NB4 (cell line): Measurements from ENCODE around the gene HSD17B2.

Experiments used
- DNase-seq: peaks from one replicate; pipeline ENCODE4 v3.0.0; 2010; ENCODE audit warnings: low read depth
- H3K4me3 ChIP-seq: one replicate; pipeline ENCODE4 v1.5.1; 2011; ENCODE audit warnings: mild to moderate bottlenecking, low read depth, low read length, moderate library complexity
- MYC ChIP-seq: IDR thresholded peaks from 2 replicates; pipeline ENCODE4 v1.6.1; 2011; ENCODE audit warnings: low read depth, low read length
- POLR2A ChIP-seq: IDR thresholded peaks from 2 replicates; pipeline ENCODE4 v1.6.1; 2011; ENCODE audit warnings: mild to moderate bottlenecking; ENCODE audit not compliant: insufficient read length; ENCODE audit errors: extremely low read depth
- TF ChIP-seq, protein P1 (sequence below): IDR thresholded peaks from 2 replicates; pipeline ENCODE4 v1.6.1; 2011; ENCODE audit warnings: low read depth, low read length
- TF ChIP-seq, protein P2 (sequence below): IDR thresholded peaks from one replicate; pipeline ENCODE4 v1.5.1; 2012; ENCODE audit warnings: low read depth, low read length

HSD17B2 gene

DNA sequence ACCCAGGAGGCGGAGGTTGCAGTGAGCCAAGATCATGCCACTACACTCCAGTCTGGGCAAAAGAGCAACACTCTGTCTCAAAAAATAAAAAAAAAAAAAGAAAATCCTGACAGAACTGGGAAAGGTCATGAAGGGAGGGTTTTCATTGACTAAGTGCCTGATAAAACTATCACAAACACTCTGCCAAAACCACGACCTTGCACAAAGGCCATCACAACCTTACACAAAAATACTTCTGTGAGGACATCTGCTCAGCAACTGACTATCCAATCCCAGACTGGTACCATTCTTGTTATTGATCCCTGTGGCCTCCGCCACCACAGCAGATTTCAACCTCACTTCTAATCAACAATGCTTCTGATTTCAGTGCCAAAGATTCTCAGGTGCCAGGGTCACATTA, 94.8 kb downstream of the HSD17B2 start:
- no peak overlapping the region for H3K4me3 ChIP-seq
- TF ChIP-seq, protein P1, sequence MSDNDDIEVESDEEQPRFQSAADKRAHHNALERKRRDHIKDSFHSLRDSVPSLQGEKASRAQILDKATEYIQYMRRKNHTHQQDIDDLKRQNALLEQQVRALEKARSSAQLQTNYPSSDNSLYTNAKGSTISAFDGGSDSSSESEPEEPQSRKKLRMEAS = no peak
- TF ChIP-seq POLR2A = no peak
- TF ChIP-seq MYC = no peak
- TF ChIP-seq, protein P2, sequence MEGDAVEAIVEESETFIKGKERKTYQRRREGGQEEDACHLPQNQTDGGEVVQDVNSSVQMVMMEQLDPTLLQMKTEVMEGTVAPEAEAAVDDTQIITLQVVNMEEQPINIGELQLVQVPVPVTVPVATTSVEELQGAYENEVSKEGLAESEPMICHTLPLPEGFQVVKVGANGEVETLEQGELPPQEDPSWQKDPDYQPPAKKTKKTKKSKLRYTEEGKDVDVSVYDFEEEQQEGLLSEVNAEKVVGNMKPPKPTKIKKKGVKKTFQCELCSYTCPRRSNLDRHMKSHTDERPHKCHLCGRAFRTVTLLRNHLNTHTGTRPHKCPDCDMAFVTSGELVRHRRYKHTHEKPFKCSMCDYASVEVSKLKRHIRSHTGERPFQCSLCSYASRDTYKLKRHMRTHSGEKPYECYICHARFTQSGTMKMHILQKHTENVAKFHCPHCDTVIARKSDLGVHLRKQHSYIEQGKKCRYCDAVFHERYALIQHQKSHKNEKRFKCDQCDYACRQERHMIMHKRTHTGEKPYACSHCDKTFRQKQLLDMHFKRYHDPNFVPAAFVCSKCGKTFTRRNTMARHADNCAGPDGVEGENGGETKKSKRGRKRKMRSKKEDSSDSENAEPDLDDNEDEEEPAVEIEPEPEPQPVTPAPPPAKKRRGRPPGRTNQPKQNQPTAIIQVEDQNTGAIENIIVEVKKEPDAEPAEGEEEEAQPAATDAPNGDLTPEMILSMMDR = no peak
- DNase-seq = no peak

DNA sequence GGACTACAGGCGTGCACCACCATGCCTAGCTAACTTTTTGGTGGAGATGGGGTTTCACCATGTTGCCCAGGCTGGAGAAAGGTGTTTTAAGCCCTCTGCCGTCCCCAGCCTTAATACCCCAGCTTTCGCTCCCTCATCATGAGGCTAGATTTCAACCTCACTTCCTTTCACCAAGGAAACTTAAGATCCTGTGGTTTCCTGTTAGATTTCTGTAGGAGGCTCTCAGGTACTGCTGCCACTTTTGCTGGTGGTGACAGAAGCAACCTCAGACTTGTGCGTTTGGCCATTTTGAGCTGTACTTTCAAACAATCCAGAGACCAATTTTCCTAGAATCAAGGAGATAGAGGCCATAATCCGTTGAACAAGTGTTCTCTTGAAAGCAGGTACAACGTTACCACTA, 98.7 kb downstream of the HSD17B2 start:
- H3K4me3 ChIP-seq = no peak overlapping the region
- TF ChIP-seq, protein P2 = no peak
- TF ChIP-seq, protein P1 = no peak
- TF ChIP-seq MYC = no peak
- no peak for DNase-seq

DNA sequence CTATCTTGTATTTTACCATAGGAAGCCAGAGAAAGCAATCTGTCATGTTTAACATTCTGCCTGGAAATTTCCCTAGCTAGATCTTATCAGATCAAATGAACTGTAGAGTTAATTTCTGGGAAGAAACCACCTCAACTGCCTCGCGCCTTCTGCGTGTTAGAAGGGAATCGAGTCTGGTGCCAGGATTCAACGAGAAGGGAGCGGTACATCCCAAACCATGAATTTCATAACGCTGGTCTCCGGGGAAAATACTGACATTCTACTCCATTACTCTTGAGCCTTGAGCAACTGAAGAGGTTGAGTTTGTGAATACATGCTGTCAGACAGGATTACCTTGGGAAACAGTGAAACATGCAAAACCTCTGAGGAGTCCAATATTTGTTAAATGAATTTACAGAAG, 99.8 kb downstream of the HSD17B2 start:
- no peak overlapping the region for H3K4me3 ChIP-seq
- no peak for DNase-seq
- TF ChIP-seq, protein P2 = no peak
- TF ChIP-seq, protein P1 = no peak
- TF ChIP-seq POLR2A (no peak), MYC (no peak)

DNA sequence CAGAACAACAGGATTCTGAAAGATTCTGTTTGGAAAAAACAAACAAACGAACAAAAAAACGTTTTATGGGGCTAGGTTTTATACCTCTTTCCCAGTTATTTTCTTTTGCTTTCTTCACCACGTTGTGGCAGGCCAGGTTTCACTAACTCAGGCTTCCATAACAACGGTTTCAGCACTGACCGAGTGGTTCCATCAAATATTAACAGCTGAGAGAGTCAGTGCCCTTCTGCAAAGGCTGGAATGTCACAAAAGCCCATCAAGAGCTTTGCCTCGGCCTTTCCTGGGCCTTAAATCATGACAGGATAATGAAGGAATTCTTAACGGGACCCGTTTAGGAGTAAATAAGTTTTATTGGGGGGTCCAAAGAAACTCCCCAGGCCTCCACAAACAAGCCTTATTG, 100.8 kb downstream of the HSD17B2 start:
- H3K4me3 ChIP-seq = no peak overlapping the region
- no peak for TF ChIP-seq MYC
- no peak for DNase-seq

DNA sequence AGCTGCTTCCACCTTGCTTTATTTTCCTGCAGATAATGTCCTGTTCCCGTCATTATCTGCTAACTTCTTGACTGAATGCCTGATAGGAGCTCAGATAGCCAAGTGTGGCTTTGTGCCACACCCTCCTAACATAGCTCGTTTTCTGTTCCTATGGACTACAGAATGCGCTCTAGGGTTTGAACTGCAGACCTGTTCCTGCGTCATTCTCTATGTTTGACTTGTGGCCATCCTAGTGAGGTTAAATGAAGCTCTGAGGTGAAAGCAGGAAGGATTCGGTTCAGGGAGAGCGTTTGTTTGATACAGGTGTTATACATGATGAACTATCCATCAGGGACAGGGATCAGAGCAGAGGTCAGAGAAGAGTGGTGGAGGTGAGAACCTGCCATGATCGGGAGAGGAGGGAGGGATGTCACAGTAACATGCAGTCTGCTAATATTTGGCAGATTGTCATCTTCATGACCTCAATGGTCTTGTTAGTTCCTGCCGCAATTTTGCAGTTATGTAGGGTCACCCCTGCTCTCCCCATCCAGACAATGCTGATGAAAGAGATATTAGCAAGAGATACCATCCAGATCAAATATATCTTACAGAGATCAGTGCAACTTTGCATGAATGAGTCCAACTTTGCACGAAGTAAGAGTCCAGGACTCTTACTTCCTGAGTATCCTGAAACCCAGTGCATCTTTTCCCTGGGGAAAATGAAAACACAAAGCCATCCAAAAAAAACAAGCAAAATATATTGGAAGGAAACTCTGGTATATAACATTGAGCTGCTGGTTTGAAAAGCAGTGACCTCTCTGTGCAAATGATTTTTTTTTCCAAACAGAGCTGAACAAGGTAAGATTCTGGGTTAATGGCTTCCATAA, 102.1 kb downstream of the HSD17B2 start:
- DNase-seq = no peak
- no peak overlapping the region for H3K4me3 ChIP-seq
- TF ChIP-seq, protein P1 = no peak
- TF ChIP-seq MYC = no peak
- TF ChIP-seq, protein P2 = no peak
- no peak for TF ChIP-seq POLR2A

DNA sequence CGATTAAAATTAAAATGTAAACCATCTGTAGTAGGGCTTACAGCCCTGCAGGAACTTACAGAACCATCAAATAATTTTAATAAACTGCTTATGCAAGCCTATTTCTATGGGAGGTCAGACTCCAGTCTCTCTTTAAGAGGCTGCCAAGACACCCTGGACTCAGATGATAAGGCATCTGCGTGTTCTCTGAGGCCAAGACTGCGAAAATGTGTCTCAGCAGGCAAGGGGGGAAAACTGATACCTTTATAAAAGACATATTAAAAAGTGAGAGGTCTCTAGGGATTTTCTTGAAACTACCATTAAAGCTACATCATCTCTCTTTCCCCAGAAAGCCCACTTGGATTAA, 102.7 kb downstream of the HSD17B2 start:
- no peak for TF ChIP-seq POLR2A
- no peak for TF ChIP-seq MYC
- TF ChIP-seq, protein P2 = no peak
- TF ChIP-seq, protein P1 = no peak
- DNase-seq = no peak

More for the DNA sequence above, 102.7 kb downstream of the HSD17B2 start:
- H3K4me3 ChIP-seq = no peak overlapping the region
